Neural cell (in vitro differentiated cells): Measurements from ENCODE around the gene P3H2. TPM values are rescaled to one million over a fixed set of nuclear protein-coding genes. Genes with fewer than 3 reads are reported as not detected.

Source experiments
- H2AFZ ChIP-seq: fragments of 200-600, 300-800 bp; sonication (generic), shearing (Covaris generic); 2 replicates; pipeline ENCODE4 v1.6.0; 2014; ENCODE audit warnings: low read depth, mild to moderate bottlenecking, antibody characterized with exemption, low read length, moderate library complexity
- H3F3A ChIP-seq: fragments of 200-600 bp; shearing (Covaris generic); 2 replicates; pipeline ENCODE4 v1.6.1; 2016; ENCODE audit warnings: mild to moderate bottlenecking, moderate library complexity, mixed read lengths, antibody characterized with exemption, low read length; ENCODE audit not compliant: insufficient read depth, poor library complexity, severe bottlenecking
- H3K27ac ChIP-seq: fragments of 200-600, 300-800 bp; sonication (generic), shearing (Covaris generic); 2 replicates; pipeline ENCODE4 v1.5.1; 2014; ENCODE audit warnings: mild to moderate bottlenecking, low read length, moderate library complexity
- H3K27me3 ChIP-seq: fragments of 300-800, 200-600 bp; sonication (generic), shearing (Covaris generic); 2 replicates; pipeline ENCODE4 v1.6.0; 2014; ENCODE audit warnings: mild to moderate bottlenecking, low read depth, low read length, moderate library complexity; ENCODE audit not compliant: insufficient read depth
- H3K36me3 ChIP-seq: fragments of 300-800, 200-600 bp; sonication (generic), shearing (Covaris generic); 2 replicates; pipeline ENCODE4 v1.5.1; 2014; ENCODE audit warnings: mild to moderate bottlenecking, antibody characterized with exemption, low read length, moderate library complexity; ENCODE audit not compliant: insufficient read depth
- H3K4me2 ChIP-seq: fragments of 300-800, 200-600 bp; sonication (generic), shearing (Covaris generic); 2 replicates; pipeline ENCODE4 v1.6.0; 2014; ENCODE audit warnings: mild to moderate bottlenecking, low read length
- H3K4me3 ChIP-seq: fragments of 300-800, 200-600 bp; sonication (generic), shearing (Covaris generic); 2 replicates; pipeline ENCODE4 v1.5.1; 2014; ENCODE audit warnings: mild to moderate bottlenecking, low read length, moderate library complexity
- H3K79me2 ChIP-seq: fragments of 200-600 bp; shearing (Covaris generic); replicated peaks from 2 replicates; pipeline ENCODE4 v1.6.0; 2014; ENCODE audit warnings: mild to moderate bottlenecking, low read length, moderate library complexity; ENCODE audit not compliant: insufficient read depth
- H3K9ac ChIP-seq: fragments of 300-800, 200-600 bp; sonication (generic), shearing (Covaris generic); 2 replicates; pipeline ENCODE4 v1.6.1; 2016; ENCODE audit warnings: mild to moderate bottlenecking, low read length, mixed read lengths
- H3K9me2 ChIP-seq: fragments of 200-600 bp; shearing (Covaris generic); 2 replicates; pipeline ENCODE4 v1.6.1; 2016; ENCODE audit warnings: mild to moderate bottlenecking, low read length, mixed read lengths; ENCODE audit not compliant: insufficient read depth
- H3K9me3 ChIP-seq: fragments of 200-600, 300-800 bp; sonication (generic), shearing (Covaris generic); 2 replicates; pipeline ENCODE4 v1.6.1; 2016; ENCODE audit warnings: mild to moderate bottlenecking, mixed run types, low read length, moderate library complexity, mixed read lengths
- H4K20me1 ChIP-seq: fragments of 200-600 bp; shearing (Covaris generic); 2 replicates; pipeline ENCODE4 v1.6.1; 2016; ENCODE audit warnings: mild to moderate bottlenecking, mixed run types; ENCODE audit not compliant: insufficient read depth
- EZH2 ChIP-seq: fragments of 200-600, 300-800 bp; shearing (Covaris generic), sonication (generic); IDR thresholded peaks from 2 replicates; pipeline ENCODE4 v1.6.1; 2014; ENCODE audit warnings: antibody characterized with exemption, low read length, borderline replicate concordance, mild to moderate bottlenecking; ENCODE audit not compliant: insufficient read depth, poor library complexity, severe bottlenecking
- MXI1 ChIP-seq: fragments of 450-650 bp; conservative IDR thresholded peaks from 2 replicates; pipeline ENCODE4 v1.6.1; 2014; ENCODE audit warnings: antibody characterized with exemption, mild to moderate bottlenecking; ENCODE audit not compliant: poor library complexity, severe bottlenecking
- POLR2AphosphoS5 ChIP-seq: IDR thresholded peaks from 2 replicates; pipeline ENCODE4 v1.6.1; 2012
- RAD21 ChIP-seq: fragments of 450-650 bp; conservative IDR thresholded peaks from 2 replicates; pipeline ENCODE4 v1.6.1; 2014; ENCODE audit warnings: antibody characterized with exemption, mild to moderate bottlenecking, moderate library complexity
- SMC3 ChIP-seq: fragments of 450-650 bp; conservative IDR thresholded peaks from 2 replicates; pipeline ENCODE4 v1.6.1; 2014; ENCODE audit warnings: antibody characterized with exemption, mild to moderate bottlenecking, moderate library complexity; ENCODE audit not compliant: poor library complexity
- TAF1 ChIP-seq: IDR thresholded peaks from 2 replicates; pipeline ENCODE4 v1.6.1; 2012; ENCODE audit warnings: low read depth
- polyA plus RNA-seq: library from polyadenylated mRNA; depleted of rRNA; stranded (reverse); fragments of >200 nt; gene quantifications from 2 replicates; pipeline ENCODE4 v1.2.3, GENCODE V29; 2014
- TF ChIP-seq, protein P1 (sequence below): IDR thresholded peaks from 2 replicates; pipeline ENCODE4 v1.6.1; 2012; ENCODE audit warnings: borderline replicate concordance
- TF ChIP-seq, protein P2 (sequence below): fragments of 450-650 bp; IDR thresholded peaks from 2 replicates; pipeline ENCODE4 v1.5.1; 2014; ENCODE audit warnings: antibody characterized with exemption, mild to moderate bottlenecking, moderate library complexity; ENCODE audit not compliant: poor library complexity, severe bottlenecking

Gene P3H2
- polyA plus RNA-seq, 1 donor from 2014 or later: 0.68 TPM

DNA sequence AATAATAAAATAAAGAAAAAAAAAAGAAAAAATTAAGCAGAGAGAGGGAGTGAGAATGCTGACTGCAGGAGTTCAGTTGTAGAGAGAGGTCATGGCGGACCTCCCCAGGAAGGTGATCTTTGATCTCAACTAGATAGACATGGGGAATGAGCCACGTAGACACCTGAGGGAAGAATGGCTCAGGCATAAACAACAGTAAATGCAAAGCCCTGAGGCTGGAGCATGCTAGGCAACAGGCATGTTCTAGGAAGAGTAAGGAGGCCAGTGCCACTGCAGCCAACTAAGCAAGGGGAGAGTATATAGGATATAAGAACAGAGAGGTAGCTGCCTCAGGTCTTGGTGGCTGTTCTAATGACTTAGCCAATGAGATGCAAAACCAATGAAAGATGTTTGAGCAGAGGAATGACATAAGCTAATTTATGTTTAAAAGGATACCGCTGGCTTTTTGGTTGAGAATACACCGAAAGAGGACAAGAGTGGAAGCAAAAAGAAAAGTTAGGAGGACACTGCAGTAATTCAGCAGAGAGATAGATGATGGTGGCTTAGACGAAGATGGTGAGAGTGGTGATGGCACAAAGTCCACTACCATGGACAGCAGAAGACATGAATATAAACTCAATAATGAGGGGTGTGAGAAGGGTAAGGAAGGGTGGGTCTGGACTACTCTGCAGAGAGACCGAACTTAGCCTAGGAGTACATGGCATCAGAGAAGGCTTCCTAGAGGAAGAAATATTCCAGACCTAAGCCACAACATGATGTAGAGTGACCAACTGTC is 174.6 kb downstream of the P3H2 start:
- Histone ChIP-seq H3K36me3 (no peaks in the 10 kb centered on the region), H3K4me3 (no peak overlapping the region), H4K20me1 (no peaks in the 10 kb centered on the region), H3K79me2 (no peaks in the 10 kb centered on the region), H3K9ac (no peak overlapping the region), H3K4me2 (no peak overlapping the region), H3F3A (no peaks in the 10 kb centered on the region), H2AFZ (no peak overlapping the region), H3K9me2 (no peaks in the 10 kb centered on the region), H3K27me3 (no peaks in the 10 kb centered on the region), H3K9me3 (no peaks in the 10 kb centered on the region), H3K27ac (no peak overlapping the region)
- TF ChIP-seq, protein P1, sequence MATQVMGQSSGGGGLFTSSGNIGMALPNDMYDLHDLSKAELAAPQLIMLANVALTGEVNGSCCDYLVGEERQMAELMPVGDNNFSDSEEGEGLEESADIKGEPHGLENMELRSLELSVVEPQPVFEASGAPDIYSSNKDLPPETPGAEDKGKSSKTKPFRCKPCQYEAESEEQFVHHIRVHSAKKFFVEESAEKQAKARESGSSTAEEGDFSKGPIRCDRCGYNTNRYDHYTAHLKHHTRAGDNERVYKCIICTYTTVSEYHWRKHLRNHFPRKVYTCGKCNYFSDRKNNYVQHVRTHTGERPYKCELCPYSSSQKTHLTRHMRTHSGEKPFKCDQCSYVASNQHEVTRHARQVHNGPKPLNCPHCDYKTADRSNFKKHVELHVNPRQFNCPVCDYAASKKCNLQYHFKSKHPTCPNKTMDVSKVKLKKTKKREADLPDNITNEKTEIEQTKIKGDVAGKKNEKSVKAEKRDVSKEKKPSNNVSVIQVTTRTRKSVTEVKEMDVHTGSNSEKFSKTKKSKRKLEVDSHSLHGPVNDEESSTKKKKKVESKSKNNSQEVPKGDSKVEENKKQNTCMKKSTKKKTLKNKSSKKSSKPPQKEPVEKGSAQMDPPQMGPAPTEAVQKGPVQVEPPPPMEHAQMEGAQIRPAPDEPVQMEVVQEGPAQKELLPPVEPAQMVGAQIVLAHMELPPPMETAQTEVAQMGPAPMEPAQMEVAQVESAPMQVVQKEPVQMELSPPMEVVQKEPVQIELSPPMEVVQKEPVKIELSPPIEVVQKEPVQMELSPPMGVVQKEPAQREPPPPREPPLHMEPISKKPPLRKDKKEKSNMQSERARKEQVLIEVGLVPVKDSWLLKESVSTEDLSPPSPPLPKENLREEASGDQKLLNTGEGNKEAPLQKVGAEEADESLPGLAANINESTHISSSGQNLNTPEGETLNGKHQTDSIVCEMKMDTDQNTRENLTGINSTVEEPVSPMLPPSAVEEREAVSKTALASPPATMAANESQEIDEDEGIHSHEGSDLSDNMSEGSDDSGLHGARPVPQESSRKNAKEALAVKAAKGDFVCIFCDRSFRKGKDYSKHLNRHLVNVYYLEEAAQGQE: no peak
- no peak for TF ChIP-seq POLR2AphosphoS5
- no peak for TF ChIP-seq EZH2
- no peak for TF ChIP-seq TAF1
- no peak for TF ChIP-seq RAD21
- no peak for TF ChIP-seq SMC3
- TF ChIP-seq, protein P2, sequence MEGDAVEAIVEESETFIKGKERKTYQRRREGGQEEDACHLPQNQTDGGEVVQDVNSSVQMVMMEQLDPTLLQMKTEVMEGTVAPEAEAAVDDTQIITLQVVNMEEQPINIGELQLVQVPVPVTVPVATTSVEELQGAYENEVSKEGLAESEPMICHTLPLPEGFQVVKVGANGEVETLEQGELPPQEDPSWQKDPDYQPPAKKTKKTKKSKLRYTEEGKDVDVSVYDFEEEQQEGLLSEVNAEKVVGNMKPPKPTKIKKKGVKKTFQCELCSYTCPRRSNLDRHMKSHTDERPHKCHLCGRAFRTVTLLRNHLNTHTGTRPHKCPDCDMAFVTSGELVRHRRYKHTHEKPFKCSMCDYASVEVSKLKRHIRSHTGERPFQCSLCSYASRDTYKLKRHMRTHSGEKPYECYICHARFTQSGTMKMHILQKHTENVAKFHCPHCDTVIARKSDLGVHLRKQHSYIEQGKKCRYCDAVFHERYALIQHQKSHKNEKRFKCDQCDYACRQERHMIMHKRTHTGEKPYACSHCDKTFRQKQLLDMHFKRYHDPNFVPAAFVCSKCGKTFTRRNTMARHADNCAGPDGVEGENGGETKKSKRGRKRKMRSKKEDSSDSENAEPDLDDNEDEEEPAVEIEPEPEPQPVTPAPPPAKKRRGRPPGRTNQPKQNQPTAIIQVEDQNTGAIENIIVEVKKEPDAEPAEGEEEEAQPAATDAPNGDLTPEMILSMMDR: no peak

DNA sequence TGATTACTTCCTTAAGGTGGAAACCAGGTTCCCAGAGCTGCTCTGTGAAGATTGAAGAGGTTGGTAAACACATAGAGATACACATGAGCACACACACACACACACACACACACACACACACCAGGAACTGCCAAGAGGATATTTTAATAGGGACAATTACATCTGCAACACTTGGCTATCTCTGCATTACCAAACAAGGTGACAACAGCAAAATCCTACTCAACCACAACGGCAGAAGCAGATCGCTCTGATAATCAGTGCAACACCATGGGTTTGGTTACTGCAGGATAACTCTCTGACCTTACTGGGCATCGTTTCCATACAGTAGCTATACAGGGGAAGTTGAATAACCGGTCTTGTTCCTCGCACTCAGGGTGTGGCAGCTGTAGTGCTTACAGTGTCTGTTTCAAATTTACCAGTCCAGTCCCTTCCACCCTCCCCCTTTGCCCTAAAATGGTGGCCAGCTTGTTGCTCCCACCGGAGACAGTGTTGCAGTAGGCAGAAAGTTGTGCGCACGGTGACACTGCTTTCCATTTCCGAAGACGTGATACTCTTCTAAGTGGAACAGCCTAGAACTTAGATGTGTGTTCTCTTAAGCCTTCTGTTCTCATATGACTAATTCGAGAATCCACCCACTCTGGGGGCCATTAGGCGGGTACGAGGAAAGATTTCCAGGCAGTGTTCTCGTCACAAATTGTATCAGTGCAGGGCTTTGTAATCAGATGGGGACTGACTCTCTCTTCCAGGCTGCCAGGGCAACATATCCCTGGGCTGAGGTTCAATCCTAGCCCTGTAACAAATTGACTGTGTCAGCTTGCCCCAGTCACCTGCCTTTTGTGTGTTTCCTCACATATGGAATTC is 176.2 kb downstream of the P3H2 start:
- no peaks in the 10 kb centered on the region for H3F3A ChIP-seq
- H3K9me3 ChIP-seq: no peaks in the 10 kb centered on the region
- TF ChIP-seq TAF1 (no peak), SMC3 (no peak), MXI1 (no peak), EZH2 (no peak), POLR2AphosphoS5 (no peak)
- TF ChIP-seq, protein P1: no peak
- TF ChIP-seq, protein P2: no peak
- H3K27ac ChIP-seq: no peak overlapping the region
- no peak overlapping the region for H3K4me3 ChIP-seq
- no peaks in the 10 kb centered on the region for H4K20me1 ChIP-seq
- no peaks in the 10 kb centered on the region for H3K27me3 ChIP-seq
- no peak overlapping the region for H3K9ac ChIP-seq
- no peaks in the 10 kb centered on the region for H3K79me2 ChIP-seq
- H2AFZ ChIP-seq: no peak overlapping the region
- H3K9me2 ChIP-seq: no peaks in the 10 kb centered on the region
- no peak overlapping the region for H3K4me2 ChIP-seq
- no peaks in the 10 kb centered on the region for H3K36me3 ChIP-seq
